GM19452 (cell line): ENCODE data around the gene C13orf42.

ENCODE experiments used
- ATAC-seq: cut with Tn5 transposase; IDR thresholded peaks from one replicate; pipeline ENCODE4 v1.9.1; 2021; ENCODE audit not compliant: unreplicated experiment

Gene C13orf42

GRCh38 chr13:51111174-51111573, at the start of gene C13orf42:
Gene C13orf42, minus strand, starts transcription at chr13:51111274. Its CDS starts 65 bp downstream, at chr13:51111209.
- no peak for ATAC-seq

DNA sequence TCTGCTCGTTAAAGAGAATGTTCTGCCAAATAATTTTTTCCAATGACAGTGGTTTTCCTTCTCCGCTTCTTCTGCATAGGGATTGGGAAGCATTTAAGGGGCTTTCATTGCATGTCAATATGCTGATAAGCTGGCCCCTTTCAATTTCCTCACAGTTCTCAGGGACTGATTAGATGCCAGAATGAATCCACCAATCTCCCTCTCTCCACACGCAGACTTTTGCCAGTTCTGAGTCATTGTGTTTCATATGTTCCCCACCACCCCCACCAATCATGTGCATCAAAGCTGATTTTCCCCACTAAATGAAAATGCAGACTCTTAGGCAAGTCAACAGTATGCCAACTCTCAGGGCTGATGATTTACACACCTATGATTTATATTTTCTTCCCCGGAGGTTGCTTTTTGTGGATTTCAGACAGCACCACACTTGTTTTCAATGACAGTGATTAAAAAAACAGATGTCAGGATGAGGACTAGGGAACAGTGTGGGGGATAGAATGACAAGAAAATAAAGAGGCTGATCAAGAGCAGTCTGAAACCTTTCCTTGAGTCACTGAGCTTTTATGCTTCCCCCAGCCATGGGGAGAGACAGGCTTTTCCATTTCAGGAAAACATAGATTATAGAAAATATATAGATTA, 47.9 kb upstream of the C13orf42 start:
- ATAC-seq, result no peak

GRCh38 chr13:51158365-51158764, 47.3 kb upstream of the C13orf42 start:
- ATAC-seq, result no peak

GRCh38 chr13:51156648-51157047, 45.6 kb upstream of the C13orf42 start:
- no peak for ATAC-seq

DNA sequence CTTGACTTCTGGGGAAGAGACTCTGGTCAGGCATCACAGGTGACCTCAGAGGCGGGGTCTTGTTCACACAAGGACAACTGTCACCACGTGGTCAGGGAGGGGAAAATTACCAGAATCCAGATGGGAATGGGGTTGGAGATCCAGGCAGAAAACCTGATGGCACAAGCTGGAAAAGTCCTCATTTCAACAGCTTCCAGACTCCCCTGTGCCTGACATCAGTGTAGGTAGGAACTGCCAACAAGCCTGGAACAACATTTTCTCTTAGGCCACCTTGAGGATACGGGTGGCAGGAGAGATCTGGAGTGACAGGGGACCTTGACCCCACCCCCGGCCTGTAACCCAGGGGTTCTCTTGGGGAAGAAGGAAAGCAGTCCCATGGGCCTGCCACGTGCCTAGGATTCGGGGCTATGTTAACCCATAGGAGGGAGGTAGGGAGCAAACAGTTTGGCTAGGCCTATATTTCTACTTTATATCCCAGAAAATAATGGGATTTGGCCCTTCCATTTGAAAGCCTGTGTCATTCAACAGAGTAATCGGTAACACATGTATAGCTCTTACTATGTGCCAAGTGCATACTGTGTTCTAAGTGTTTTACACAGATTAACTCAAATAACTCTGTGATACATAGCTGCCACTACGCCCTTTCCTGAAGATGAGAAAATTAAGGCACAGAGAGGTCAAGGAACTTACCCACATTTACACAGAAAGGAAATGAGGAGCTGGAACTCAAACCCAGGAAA, 44.9 kb upstream of the C13orf42 start:
- ATAC-seq, result no peak

GRCh38 chr13:51155161-51155560, 44.1 kb upstream of the C13orf42 start:
- ATAC-seq, result no peak

- no peak for ATAC-seq
Measured at GRCh38 chr13:51154029-51154555, 43.0 kb upstream of the C13orf42 start.

- no peak for ATAC-seq
Measured at GRCh38 chr13:51153527-51153926, 42.5 kb upstream of the C13orf42 start.

GRCh38 chr13:51152701-51153100, 41.6 kb upstream of the C13orf42 start:
- no peak for ATAC-seq

DNA sequence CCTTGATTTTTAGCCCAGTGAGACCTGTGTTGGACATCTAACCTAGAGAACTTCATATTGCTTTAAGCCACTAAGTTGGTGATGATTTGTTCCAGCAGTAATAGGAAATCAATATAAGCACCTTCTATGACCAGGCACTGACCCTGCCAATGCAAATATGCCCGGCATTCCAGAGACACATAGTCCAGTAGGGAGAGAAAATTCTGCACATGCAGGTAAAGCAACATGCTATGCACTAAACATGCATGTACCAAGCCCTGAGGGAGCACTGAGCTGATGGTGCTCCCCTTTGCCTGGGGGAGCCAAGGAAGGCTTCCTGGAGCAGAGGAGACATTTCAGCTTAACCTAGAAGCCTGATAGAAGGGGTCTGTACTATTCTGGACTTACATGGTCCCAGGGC, 40.4 kb upstream of the C13orf42 start:
- ATAC-seq, result no peak

DNA sequence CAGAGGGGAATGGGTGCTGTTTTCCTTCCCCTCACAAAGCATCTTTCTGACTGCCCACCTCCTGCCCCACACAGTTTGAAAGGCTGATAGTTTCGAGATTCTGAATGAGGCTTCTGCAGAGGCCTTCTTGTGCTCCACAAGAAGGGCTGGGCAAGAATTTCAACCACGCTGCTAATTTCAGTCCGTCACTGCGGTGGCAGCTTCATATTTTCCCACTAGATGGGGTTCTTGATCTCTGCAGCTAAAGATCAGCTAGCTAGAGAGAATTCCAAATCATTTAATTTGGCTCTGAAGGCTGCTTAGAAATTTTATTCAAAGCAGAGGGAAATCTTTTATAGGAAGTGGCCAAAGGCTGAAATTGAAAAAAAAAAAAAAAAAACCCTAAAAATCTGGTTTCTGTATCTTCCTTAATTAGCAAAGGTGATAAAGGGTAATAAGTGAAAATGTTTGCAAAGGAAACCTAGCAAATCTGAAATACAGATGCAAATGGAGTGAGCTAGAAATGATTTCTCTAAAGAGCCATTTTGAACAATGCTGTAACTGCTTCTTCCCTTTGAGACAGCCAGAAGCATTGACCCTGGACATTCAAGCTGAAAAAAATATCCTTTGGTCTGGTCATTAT, 38.0 kb upstream of the C13orf42 start:
- no peak for ATAC-seq

DNA sequence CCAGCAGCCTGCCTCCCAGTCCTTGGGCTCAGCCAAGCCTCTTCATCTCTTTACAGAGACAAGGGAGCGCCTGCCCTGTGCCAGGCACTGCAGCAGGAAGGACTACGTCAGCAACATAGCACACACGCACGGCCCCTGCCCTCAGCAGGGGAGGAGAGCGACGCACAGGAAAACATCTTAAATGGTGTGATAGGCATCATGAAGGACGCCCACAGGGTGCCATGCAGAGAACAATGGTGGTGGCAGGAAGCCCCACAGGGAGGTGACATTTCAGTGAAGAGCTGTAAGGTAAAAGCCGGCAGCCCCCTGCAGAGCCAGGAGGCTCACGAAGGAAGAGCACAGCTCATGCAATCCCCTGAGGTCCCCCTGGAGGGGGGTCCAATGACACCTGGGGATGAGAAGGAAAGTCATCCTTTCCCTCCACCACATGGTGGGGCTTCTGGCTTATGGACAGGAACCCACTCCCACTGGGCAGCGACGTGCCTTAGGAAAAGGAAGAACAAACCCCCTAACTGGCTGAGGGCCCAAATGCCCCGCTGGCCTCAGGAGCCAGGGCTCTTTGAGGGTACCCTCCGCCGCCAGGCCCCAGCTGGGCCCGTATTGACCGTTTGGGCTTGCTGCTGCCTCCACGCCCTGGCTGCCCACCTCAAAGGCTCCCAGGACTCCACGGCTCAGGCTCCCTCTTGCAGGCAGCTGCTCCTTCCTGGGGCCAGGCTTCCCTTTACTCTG, 37.3 kb upstream of the C13orf42 start:
- ATAC-seq, result no peak

DNA sequence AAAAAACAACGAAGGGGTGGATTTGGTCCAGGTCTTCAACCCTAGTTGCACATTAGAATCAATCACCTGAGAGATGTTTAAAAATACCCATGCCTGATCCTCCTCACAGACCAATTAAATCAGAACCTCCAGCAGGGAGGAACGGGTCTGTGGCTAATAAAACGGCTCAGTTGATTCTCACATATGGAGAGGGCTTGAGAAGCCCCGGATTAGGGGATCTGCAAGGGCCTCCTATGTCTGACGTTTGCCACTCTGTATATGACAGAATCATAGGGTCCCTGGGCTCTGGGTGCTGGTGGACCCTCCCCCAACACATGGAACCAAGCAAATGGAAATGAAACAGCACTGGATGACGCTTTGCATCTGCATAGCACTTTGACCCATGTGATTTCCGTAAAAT, 36.7 kb upstream of the C13orf42 start:
- ATAC-seq, result no peak

- ATAC-seq, result no peak
Measured at GRCh38 chr13:51146667-51147066, 35.6 kb upstream of the C13orf42 start.

DNA sequence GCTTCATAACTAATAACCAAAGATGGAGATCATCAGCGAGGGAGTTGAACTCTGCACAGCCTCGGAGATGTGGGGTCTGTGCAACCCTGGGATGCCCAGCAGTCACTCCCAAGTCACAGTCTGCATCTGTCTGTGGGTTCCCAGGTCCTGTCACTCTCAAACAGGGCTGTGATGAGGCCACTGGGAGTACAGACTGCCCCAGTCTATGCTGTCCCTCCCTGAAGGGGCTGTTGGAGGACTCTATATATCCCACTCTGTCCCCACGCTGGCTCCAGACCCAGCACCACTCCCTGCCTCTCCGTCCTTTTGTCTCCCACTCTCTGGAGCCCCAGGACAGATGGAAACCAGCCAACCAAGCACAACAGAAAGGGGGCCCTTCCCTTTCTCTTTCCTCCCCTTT, 26.2 kb upstream of the C13orf42 start:
- ATAC-seq, result no peak

DNA sequence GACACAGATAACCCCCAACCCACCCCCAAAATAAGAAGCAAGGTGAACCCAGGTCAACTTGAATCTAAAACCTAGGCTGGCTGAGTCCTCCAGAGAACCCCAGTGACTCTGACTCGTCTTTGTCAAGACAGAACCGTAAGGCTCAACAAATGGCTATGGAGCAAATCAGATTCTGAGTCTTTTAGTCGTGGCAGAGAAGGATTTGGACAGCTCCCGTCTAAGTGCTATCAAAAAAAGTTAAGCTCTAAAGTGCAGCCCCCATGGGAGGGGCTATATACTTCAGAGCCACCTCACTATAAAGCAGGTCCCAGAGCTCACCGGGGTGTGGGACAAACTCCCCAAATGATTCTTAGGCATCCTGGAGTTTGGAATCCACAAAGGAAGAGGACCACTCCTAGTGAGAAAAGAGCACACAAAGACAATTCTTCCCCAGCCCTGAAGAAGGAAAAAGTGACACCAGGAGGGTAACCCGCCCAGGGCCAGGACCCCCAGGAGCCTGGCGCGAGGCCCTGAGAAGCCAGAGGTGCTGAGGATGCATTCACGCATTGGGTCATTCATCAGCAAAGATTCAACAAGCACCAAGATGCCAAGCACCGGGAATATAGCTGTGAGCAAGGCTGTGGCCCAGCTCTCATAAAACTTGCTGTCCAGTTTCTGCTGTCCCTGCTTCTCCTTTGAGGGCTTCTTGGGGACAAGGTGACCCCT, 25.4 kb upstream of the C13orf42 start:
- no peak for ATAC-seq

GRCh38 chr13:51134763-51135365, 23.8 kb upstream of the C13orf42 start:
- no peak for ATAC-seq

GRCh38 chr13:51130348-51130747, 19.3 kb upstream of the C13orf42 start:
- ATAC-seq, result no peak

DNA sequence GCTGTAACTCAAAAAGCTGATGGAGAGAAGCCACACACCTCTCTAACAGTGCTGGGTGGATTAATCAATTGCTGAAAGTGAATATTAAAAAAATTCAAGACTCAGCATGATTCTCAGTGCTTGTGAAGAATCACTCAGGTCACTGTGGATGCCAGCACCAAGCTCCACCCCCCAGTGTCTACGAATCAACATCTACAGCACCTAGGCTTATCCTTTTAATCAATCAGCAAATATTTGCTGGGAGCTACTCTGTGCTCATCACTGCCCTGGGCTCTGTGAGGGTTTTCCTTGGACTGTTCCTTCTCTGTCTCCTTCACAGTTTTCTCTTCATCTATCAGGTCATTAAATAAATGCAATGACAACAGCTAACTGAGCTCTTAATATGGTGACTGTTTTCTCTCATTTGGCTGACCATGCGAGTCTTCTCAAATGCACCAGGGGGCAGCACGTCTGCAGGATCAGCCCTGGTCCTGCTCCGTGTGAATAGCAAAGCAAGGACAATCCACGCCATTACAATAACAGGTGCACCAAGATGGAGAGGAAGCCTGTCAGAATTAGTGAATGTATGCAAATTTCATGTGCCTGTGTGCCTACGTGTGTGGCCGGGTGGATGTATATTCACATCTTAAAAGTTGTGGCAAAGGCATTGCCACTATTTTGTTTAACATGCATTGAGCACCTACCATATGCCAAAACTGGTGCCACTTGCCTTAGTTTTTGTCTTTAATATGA, 14.6 kb upstream of the C13orf42 start:
- peak; percentile 75 for ATAC-seq
